ENCODE results near the gene TMCC1.
"Not testable (repeated sequence)": the region's sequence is repeated elsewhere in the genome, so short reads cannot be mapped to it uniquely, and the experiment has no call there.

The TMCC1 gene

GRCh38 chr3:129708328-129708861 lies 185.1 kb downstream of the TMCC1 start:
- DNase-seq = no peak

- no peak for DNase-seq
Measured at GRCh38 chr3:129705274-129705673, 188.2 kb downstream of the TMCC1 start.

- DNase-seq = no peak
Measured at GRCh38 chr3:129703913-129704312, 189.6 kb downstream of the TMCC1 start.

- no peak for DNase-seq
Measured at GRCh38 chr3:129702934-129703712, 190.4 kb downstream of the TMCC1 start.

- no peak for DNase-seq
Measured at GRCh38 chr3:129701161-129701560, 192.3 kb downstream of the TMCC1 start.

- no peak for DNase-seq
Measured at GRCh38 chr3:129699612-129700011, 193.9 kb downstream of the TMCC1 start.

- no peak for DNase-seq
Measured at GRCh38 chr3:129699199-129699598, 194.3 kb downstream of the TMCC1 start.

- DNase-seq = no peak
Measured at GRCh38 chr3:129697229-129697969, 196.1 kb downstream of the TMCC1 start.

GRCh38 chr3:129696430-129696829 lies 197.1 kb downstream of the TMCC1 start:
- not testable (repeated sequence) for DNase-seq

- DNase-seq = no peak
Measured at GRCh38 chr3:129695230-129695629, 198.3 kb downstream of the TMCC1 start.

GRCh38 chr3:129694228-129694627 lies 199.3 kb downstream of the TMCC1 start:
- DNase-seq = no peak

GRCh38 chr3:129692743-129693142 lies 200.8 kb downstream of the TMCC1 start:
- DNase-seq = no peak

GRCh38 chr3:129690963-129691362 lies 202.5 kb downstream of the TMCC1 start:
- no peak for DNase-seq

- no peak for DNase-seq
Measured at GRCh38 chr3:129690406-129690805, 203.1 kb downstream of the TMCC1 start.

GRCh38 chr3:129689036-129689435 lies 204.5 kb downstream of the TMCC1 start:
- no peak for DNase-seq

- no peak for DNase-seq
Measured at GRCh38 chr3:129688271-129688895, 205.1 kb downstream of the TMCC1 start.

GRCh38 chr3:129687586-129688125 lies 205.9 kb downstream of the TMCC1 start:
- no peak for DNase-seq

GRCh38 chr3:129686941-129687340 lies 206.6 kb downstream of the TMCC1 start:
- DNase-seq = no peak

- no peak for DNase-seq
Measured at GRCh38 chr3:129684270-129684669, 209.2 kb downstream of the TMCC1 start.

GRCh38 chr3:129683201-129683600 lies 210.3 kb downstream of the TMCC1 start:
- DNase-seq = no peak

GRCh38 chr3:129676985-129677384 lies 216.5 kb downstream of the TMCC1 start:
- DNase-seq = no peak

- DNase-seq = not testable (repeated sequence)
Measured at GRCh38 chr3:129674798-129675123, 218.8 kb downstream of the TMCC1 start.
